H1 (cell line): ENCODE data around the gene TMA7. TPM values are rescaled to one million over a fixed set of nuclear protein-coding genes. Genes with fewer than 3 reads are reported as not detected.

Source experiments
- CTCF ChIA-PET: fragments of 300-600 bp; sonication (Branson Sonifier 250); formaldehyde crosslinking; loops from one replicate; lab custom pipeline; 2021; ENCODE audit not compliant: partially characterized antibody; lab: Charles Lee
- POLR2A ChIA-PET: fragments of 300-600 bp; sonication (Branson Sonifier 250); formaldehyde crosslinking; loops from one replicate; lab custom pipeline; 2021; ENCODE audit warnings: inconsistent platforms; ENCODE audit not compliant: partially characterized antibody; lab: Charles Lee
- DNase-seq, 2 experiments: peaks; one replicate each; pipeline versions ENCODE4 v3.0.0 to v3.0.0-alpha.2; 2010 to 2022; ENCODE audit warnings: low spot score in 2 of 2, low read depth in 1 of 2, mixed read lengths in 1 of 2
- FAIRE-seq: peaks from 2 replicates; lab custom pipeline; 2011; peaks lifted over from hg19 to GRCh38; lab: Jason Lieb, UNC
- H2AFZ ChIP-seq: 2 replicates; pipeline ENCODE4 v1.8.1; 2012; ENCODE audit warnings: low read length, inconsistent platforms
- H2AK5ac ChIP-seq: 2 replicates; pipeline ENCODE4 v1.6.1; 2013; ENCODE audit warnings: low read depth, low read length
- H2BK120ac ChIP-seq: replicated peaks from 2 replicates; pipeline ENCODE3; 2013; ENCODE audit warnings: low read depth, low read length, inconsistent platforms
- H2BK12ac ChIP-seq: 2 replicates; pipeline ENCODE4 v1.6.1; 2013; ENCODE audit warnings: low read depth, low read length
- H2BK15ac ChIP-seq: 2 replicates; pipeline ENCODE4 v1.6.1; 2013; ENCODE audit warnings: low read length
- H2BK20ac ChIP-seq: 2 replicates; pipeline ENCODE4 v1.6.1; 2013; ENCODE audit warnings: low read length
- H2BK5ac ChIP-seq: 2 replicates; pipeline ENCODE4 v1.6.1; 2013; ENCODE audit warnings: low read depth, low read length
- H3K14ac ChIP-seq: 2 replicates; pipeline ENCODE4 v1.6.1; 2013; ENCODE audit warnings: inconsistent platforms; ENCODE audit not compliant: insufficient read length
- H3K18ac ChIP-seq: 2 replicates; pipeline ENCODE4 v1.6.1; 2013; ENCODE audit warnings: low read length; ENCODE audit errors: extremely low read depth
- H3K23ac ChIP-seq: 2 replicates; pipeline ENCODE4 v1.6.1; 2013; ENCODE audit warnings: inconsistent platforms; ENCODE audit not compliant: insufficient read length
- H3K23me2 ChIP-seq: 2 replicates; pipeline ENCODE4 v1.6.1; 2013; ENCODE audit warnings: low read depth, low read length
- H3K27ac ChIP-seq: 2 replicates; pipeline ENCODE4 v1.6.1; 2011; ENCODE audit warnings: low read depth, low read length, inconsistent platforms
- H3K27me3 ChIP-seq, 4 experiments: replicated peaks in 1 of 4; 1 replicate in 1 of 4; 2 replicates in 3 of 4; pipeline versions ENCODE4 v1.6.1 to v1.8.1; 2011 to 2013; ENCODE audit warnings: low read length in 3 of 4, mild to moderate bottlenecking in 3 of 4, inconsistent platforms in 2 of 4, mixed read lengths in 2 of 4, moderate library complexity in 1 of 4; ENCODE audit not compliant: control insufficient read depth in 3 of 4, insufficient read depth in 3 of 4; ENCODE audit errors: extremely low read depth in 1 of 4
- H3K36me3 ChIP-seq, 4 experiments: 2 replicates each; pipeline versions ENCODE4 v1.6.1 to v1.8.1; 2011 to 2013; ENCODE audit warnings: mild to moderate bottlenecking in 4 of 4, low read length in 3 of 4, moderate library complexity in 2 of 4, control low read depth in 1 of 4, inconsistent platforms in 1 of 4; ENCODE audit not compliant: insufficient read depth in 4 of 4, control insufficient read depth in 2 of 4
- H3K4ac ChIP-seq: replicated peaks from 2 replicates; pipeline ENCODE3; 2013; ENCODE audit warnings: low read length, low read depth, mixed read lengths, inconsistent platforms; ENCODE audit not compliant: insufficient read length
- H3K4me1 ChIP-seq, 4 experiments: replicated peaks in 1 of 4; 1 replicate in 1 of 4; 2 replicates in 3 of 4; pipeline versions ENCODE4 v1.6.1 to v1.8.1; 2011 to 2013; ENCODE audit warnings: low read length in 3 of 4, inconsistent platforms in 2 of 4, mixed read lengths in 1 of 4; ENCODE audit not compliant: insufficient read depth in 4 of 4, control insufficient read depth in 3 of 4
- H3K4me2 ChIP-seq, 2 experiments: 2 replicates each; pipeline versions ENCODE4 v1.6.1 to v1.8.1; 2011 to 2013; ENCODE audit warnings: low read depth in 2 of 2, low read length in 2 of 2, control low read depth in 1 of 2, inconsistent platforms in 1 of 2, mild to moderate bottlenecking in 1 of 2; ENCODE audit not compliant: insufficient read depth in 1 of 2
- H3K4me3 ChIP-seq, 4 experiments: fragments of 200-600, 300-600 bp in 1 of 4; sonication (generic), shearing (Covaris generic), sonication (Bioruptor Twin) in 1 of 4; 2 replicates each; pipeline versions ENCODE4 v1.5.1 to v1.8.1; 2011 to 2016; ENCODE audit warnings: low read length in 4 of 4, low read depth in 3 of 4, control low read depth in 2 of 4, inconsistent platforms in 2 of 4, mild to moderate bottlenecking in 2 of 4, mixed read lengths in 1 of 4, moderate library complexity in 1 of 4; ENCODE audit not compliant: insufficient read depth in 2 of 4; ENCODE audit errors: extremely low read depth in 1 of 4
- H3K56ac ChIP-seq: replicated peaks from 2 replicates; pipeline ENCODE3; 2013; ENCODE audit warnings: low read depth, mild to moderate bottlenecking, mixed read lengths, low read length, inconsistent platforms; ENCODE audit not compliant: insufficient read length
- H3K79me1 ChIP-seq: 2 replicates; pipeline ENCODE4 v1.6.1; 2013; ENCODE audit warnings: low read depth, low read length, control low read depth
- H3K79me2 ChIP-seq, 2 experiments: 2 replicates each; pipeline versions ENCODE4 v1.6.1 to v1.8.1; 2012 to 2013; ENCODE audit warnings: low read length in 2 of 2, mild to moderate bottlenecking in 2 of 2, inconsistent platforms in 1 of 2; ENCODE audit not compliant: insufficient read depth in 2 of 2, control insufficient read depth in 1 of 2
- H3K9ac ChIP-seq, 4 experiments: replicated peaks in 1 of 4; 1 replicate in 1 of 4; 2 replicates in 3 of 4; pipeline versions ENCODE4 v1.6.1 to v1.8.1; 2011 to 2013; ENCODE audit warnings: low read depth in 3 of 4, low read length in 3 of 4, control low read depth in 2 of 4, mild to moderate bottlenecking in 2 of 4, moderate library complexity in 2 of 4, inconsistent platforms in 1 of 4; ENCODE audit errors: extremely low read depth in 1 of 4
- H3K9me3 ChIP-seq, 2 experiments: 2 replicates each; pipeline versions ENCODE4 v1.6.1 to v1.8.1; 2012 to 2013; ENCODE audit warnings: mild to moderate bottlenecking in 2 of 2, moderate library complexity in 2 of 2, control low read depth in 1 of 2, inconsistent platforms in 1 of 2, low read depth in 1 of 2, low read length in 1 of 2, mixed read lengths in 1 of 2; ENCODE audit not compliant: insufficient read depth in 2 of 2
- H4K20me1 ChIP-seq, 2 experiments: replicated peaks in 1 of 2; 2 replicates each; pipeline versions ENCODE3 to v1.8.1; 2011 to 2013; ENCODE audit warnings: inconsistent platforms in 2 of 2, low read length in 2 of 2, mild to moderate bottlenecking in 1 of 2; ENCODE audit not compliant: insufficient read depth in 2 of 2, control insufficient read depth in 1 of 2
- H4K5ac ChIP-seq: 2 replicates; pipeline ENCODE4 v1.6.1; 2013; ENCODE audit warnings: low read length, low read depth, mixed read lengths, inconsistent platforms; ENCODE audit not compliant: insufficient read length
- H4K8ac ChIP-seq: 2 replicates; pipeline ENCODE4 v1.8.0; 2013; ENCODE audit warnings: mild to moderate bottlenecking, moderate library complexity, low read length, inconsistent platforms; ENCODE audit not compliant: insufficient read depth; ENCODE audit errors: extremely low read depth
- H4K91ac ChIP-seq: replicated peaks from 2 replicates; pipeline ENCODE3; 2013; ENCODE audit warnings: low read length, mixed read lengths, inconsistent platforms; ENCODE audit not compliant: insufficient read length
- CBX8 ChIP-seq: fragments of 300-800, 300-1000 bp; sonication (generic); IDR thresholded peaks from 2 replicates; pipeline ENCODE4 v1.7.1; 2016; ENCODE audit warnings: low read depth, low read length, borderline replicate concordance
- MAFK ChIP-seq: IDR thresholded peaks from 2 replicates; pipeline ENCODE4 v1.6.1; 2012; ENCODE audit warnings: low read depth, mild to moderate bottlenecking, improper control_type of control experiment, low read length
- WGBS, 2 experiments: shearing (Covaris generic) in 1 of 2; methylation state at CpG; one replicate each; pipeline versions ENCODE4 v1.1.6 to v1.1.7; 2013 to 2015; ENCODE audit warnings: low lambda C conversion rate in 2 of 2, mixed read lengths in 2 of 2, inconsistent platforms in 1 of 2, low coverage in 1 of 2, missing lambda C conversion rate in 1 of 2; ENCODE audit not compliant: insufficient replicate concordance in 2 of 2, insufficient coverage in 1 of 2, insufficient read length in 1 of 2; ENCODE audit errors: extremely low coverage in 1 of 2, missing lambda C conversion rate in 1 of 2; 5-methylcytosine and 5-hydroxymethylcytosine counted together
- polyA plus RNA-seq, 7 experiments: library from polyadenylated mRNA; depleted of rRNA in 3 of 7; stranded (reverse) in 5 of 7; unstranded in 2 of 7; fragments of >200 nt in 5 of 7; fragments of 200-250 nt in 2 of 7; gene quantifications; 1 replicate in 5 of 7; 2 replicates in 1 of 7; 4 replicates in 1 of 7; pipeline versions ENCODE4 v1.2.1 to v1.2.3, GENCODE V29; 2011 to 2013; ENCODE audit warnings: missing spikeins in 2 of 7, mixed read lengths in 2 of 7
- total RNA-seq: library from RNA; stranded (reverse); fragmentation: NEBNext Ultra II Directional; extraction: Animal tissue kit (Norgen Biotek cat#: 25700); gene quantifications from 2 replicates; pipeline ENCODE4 v1.2.1, GENCODE V29; 2021

TMA7 gene
- total and polyA plus RNA-seq, 2 of the 8 experiments (the other 6 are each of a cell fraction or from before 2014, with no cell fraction given): 138 to 305 TPM

DNA sequence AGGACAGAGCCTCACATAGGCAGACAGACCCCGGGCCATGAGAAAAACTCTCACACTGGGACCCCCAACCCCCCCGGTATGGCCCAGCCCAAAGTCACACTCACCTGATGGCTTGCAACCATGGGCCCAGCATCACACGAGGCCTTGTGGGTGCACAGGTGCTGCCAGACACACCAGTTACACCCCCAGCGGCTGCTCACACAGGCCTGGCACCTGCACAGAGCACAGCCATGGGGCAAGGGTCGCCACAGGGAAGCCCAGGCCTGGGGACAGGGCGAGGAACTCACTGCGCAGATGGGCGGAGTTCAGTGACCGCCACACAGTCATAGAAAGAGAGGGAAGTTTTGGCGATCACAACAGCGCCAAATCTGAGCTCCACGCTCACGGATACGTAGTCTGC lies 19.5 kb upstream of the TMA7 start:
- peaks cover 34 to 52% (median 39%) of the 10 kb centered on the region in 4 experiments; a peak in 7 of 8 replicates for H3K36me3 ChIP-seq
- no peak overlapping the region for H2AK5ac ChIP-seq
- DNase-seq: no peak
- no peaks in the 10 kb centered on the region for H3K27me3 ChIP-seq
- CTCF ChIA-PET: interaction anchor here (1.3 to 6.9 kb wide), 4 partner anchors 12 to 18 kb away, joined by 3 to 95 read pairs (median 30); no protein-coding TSS in a partner anchor
- peaks cover 28 to 47% of the 10 kb centered on the region in 2 experiments for H4K20me1 ChIP-seq
- H2AFZ ChIP-seq: no peak overlapping the region
- no peak overlapping the region for H4K5ac ChIP-seq
- no peak overlapping the region for H3K14ac ChIP-seq
- no peak overlapping the region for H3K56ac ChIP-seq
- no peak overlapping the region for H2BK20ac ChIP-seq
- peaks cover 4 to 37% of the 10 kb centered on the region in 2 experiments for H3K79me2 ChIP-seq
- POLR2A ChIA-PET: interaction anchor here (0.6 to 31.5 kb wide), 7 partner anchors 7 to 153 kb away, joined by 3 to 650 read pairs (median 3); partner anchors contain the start of gene PLXNB1
- H2BK5ac ChIP-seq: no peak overlapping the region
- no peak for FAIRE-seq
- H2BK15ac ChIP-seq: no peak overlapping the region
- no peaks in the 10 kb centered on the region for H3K23me2 ChIP-seq
- no peak overlapping the region for H3K9ac ChIP-seq
- H3K9me3 ChIP-seq: no peaks in the 10 kb centered on the region
- no peak overlapping the region for H4K91ac ChIP-seq
- H3K79me1 ChIP-seq: peaks cover 22% of the 10 kb centered on the region
- H3K27ac ChIP-seq: no peak overlapping the region
- no peak overlapping the region for H3K18ac ChIP-seq
- no peak overlapping the region for H4K8ac ChIP-seq
- no peak overlapping the region for H3K4ac ChIP-seq
- no peak overlapping the region for H3K4me2 ChIP-seq
- no peak overlapping the region for H3K4me3 ChIP-seq
- no peak overlapping the region for H2BK12ac ChIP-seq
- H2BK120ac ChIP-seq: no peak overlapping the region
- no peak for TF ChIP-seq CBX8
- no peak for TF ChIP-seq MAFK
- H3K4me1 ChIP-seq: peaks cover 0 to 13% (median 2%) of the 10 kb centered on the region in 4 experiments; a peak in 4 of 7 replicates
- no peak overlapping the region for H3K23ac ChIP-seq
- 89% methylated on average over 12 of the region's 14 CpGs; no CpG with 5 or more reads in 1 of the 2 experiments for WGBS, 2 experiments
